ENCODE results near the gene GAP43.
A peak's percentile ranks its signal among the peaks of the same experiment; 100 is the strongest.

GAP43 gene

GRCh38 chr3:115692887-115693524 lies 69.7 kb downstream of the GAP43 start:
- DNase-seq (ENCODE audit: extremely low spot score, insufficient read length, low read depth): peak; percentile 28
- FAIRE-seq: peak; percentile 65

GRCh38 chr3:115693868-115694267 lies 70.6 kb downstream of the GAP43 start:
- no peak for DNase-seq (ENCODE audit: extremely low spot score, insufficient read length, low read depth)
- FAIRE-seq: no peak

GRCh38 chr3:115695090-115695489 lies 71.8 kb downstream of the GAP43 start:
- DNase-seq (ENCODE audit: extremely low spot score, insufficient read length, low read depth) (no peak), FAIRE-seq (no peak)

GRCh38 chr3:115697263-115698053 lies 74.1 kb downstream of the GAP43 start:
- DNase-seq (ENCODE audit: extremely low spot score, insufficient read length, low read depth): no peak
- FAIRE-seq: no peak

GRCh38 chr3:115698851-115699591 lies 75.7 kb downstream of the GAP43 start:
- DNase-seq (ENCODE audit: extremely low spot score, insufficient read length, low read depth): no peak
- FAIRE-seq: no peak

GRCh38 chr3:115699706-115700105 lies 76.4 kb downstream of the GAP43 start:
- DNase-seq (ENCODE audit: extremely low spot score, insufficient read length, low read depth): no peak
- FAIRE-seq: no peak

GRCh38 chr3:115702598-115702997 lies 79.3 kb downstream of the GAP43 start:
- DNase-seq (ENCODE audit: extremely low spot score, insufficient read length, low read depth) (no peak), FAIRE-seq (no peak)

GRCh38 chr3:115704661-115705338 lies 81.5 kb downstream of the GAP43 start:
- FAIRE-seq: no peak
- no peak for DNase-seq (ENCODE audit: extremely low spot score, insufficient read length, low read depth)

- no peak for DNase-seq (ENCODE audit: extremely low spot score, insufficient read length, low read depth)
- FAIRE-seq: no peak
Measured at GRCh38 chr3:115706311-115706829, 83.1 kb downstream of the GAP43 start.

- FAIRE-seq: no peak
- DNase-seq (ENCODE audit: extremely low spot score, insufficient read length, low read depth): no peak
Measured at GRCh38 chr3:115708540-115708939, 85.2 kb downstream of the GAP43 start.

- DNase-seq (ENCODE audit: extremely low spot score, insufficient read length, low read depth) (no peak), FAIRE-seq (no peak)
Measured at GRCh38 chr3:115709093-115709492, 85.8 kb downstream of the GAP43 start.

GRCh38 chr3:115709931-115710330 lies 86.6 kb downstream of the GAP43 start:
- FAIRE-seq (no peak), DNase-seq (ENCODE audit: extremely low spot score, insufficient read length, low read depth) (no peak)

- no peak for FAIRE-seq
Measured at GRCh38 chr3:115710799-115711198, 87.5 kb downstream of the GAP43 start.

GRCh38 chr3:115712871-115713270 lies 89.6 kb downstream of the GAP43 start:
- FAIRE-seq (no peak), DNase-seq (ENCODE audit: extremely low spot score, insufficient read length, low read depth) (no peak)

More at GRCh38 chr3:115710799-115711198, 87.5 kb downstream of the GAP43 start:
- DNase-seq (ENCODE audit: extremely low spot score, insufficient read length, low read depth): no peak

- DNase-seq (ENCODE audit: extremely low spot score, insufficient read length, low read depth): no peak
Measured at GRCh38 chr3:115713284-115713683, 90.0 kb downstream of the GAP43 start.

GRCh38 chr3:115715241-115715745 lies 92.0 kb downstream of the GAP43 start:
- DNase-seq (ENCODE audit: extremely low spot score, insufficient read length, low read depth) (no peak), FAIRE-seq (no peak)

More at GRCh38 chr3:115713284-115713683, 90.0 kb downstream of the GAP43 start:
- no peak for FAIRE-seq

GRCh38 chr3:115720983-115721382 lies 97.7 kb downstream of the GAP43 start:
- no peak for DNase-seq (ENCODE audit: extremely low spot score, insufficient read length, low read depth)

GRCh38 chr3:115725800-115726199 lies 102.5 kb downstream of the GAP43 start:
- FAIRE-seq (no peak), DNase-seq (ENCODE audit: extremely low spot score, insufficient read length, low read depth) (no peak)

More at GRCh38 chr3:115720983-115721382, 97.7 kb downstream of the GAP43 start:
- no peak for FAIRE-seq

GRCh38 chr3:115727135-115727534 lies 103.8 kb downstream of the GAP43 start:
- no peak for DNase-seq (ENCODE audit: extremely low spot score, insufficient read length, low read depth)
- no peak for FAIRE-seq

GRCh38 chr3:115728013-115728412 lies 104.7 kb downstream of the GAP43 start:
- FAIRE-seq: no peak
- no peak for DNase-seq (ENCODE audit: extremely low spot score, insufficient read length, low read depth)

Data from GM18507 (cell line).